CD4-positive, alpha-beta T cell treated with Interleukin-12 subunit alpha and Interleukin-12 subunit beta, for 1 hour (primary cell): Measurements from ENCODE around the gene C17orf100.
"Not testable (repeated sequence)": the region's sequence is repeated elsewhere in the genome, so short reads cannot be mapped to it uniquely, and the experiment has no call there.

Experiments used
- DNase-seq: peaks from one replicate; pipeline ENCODE4 v3.0.0-alpha.2; 2020

C17orf100 gene

DNA sequence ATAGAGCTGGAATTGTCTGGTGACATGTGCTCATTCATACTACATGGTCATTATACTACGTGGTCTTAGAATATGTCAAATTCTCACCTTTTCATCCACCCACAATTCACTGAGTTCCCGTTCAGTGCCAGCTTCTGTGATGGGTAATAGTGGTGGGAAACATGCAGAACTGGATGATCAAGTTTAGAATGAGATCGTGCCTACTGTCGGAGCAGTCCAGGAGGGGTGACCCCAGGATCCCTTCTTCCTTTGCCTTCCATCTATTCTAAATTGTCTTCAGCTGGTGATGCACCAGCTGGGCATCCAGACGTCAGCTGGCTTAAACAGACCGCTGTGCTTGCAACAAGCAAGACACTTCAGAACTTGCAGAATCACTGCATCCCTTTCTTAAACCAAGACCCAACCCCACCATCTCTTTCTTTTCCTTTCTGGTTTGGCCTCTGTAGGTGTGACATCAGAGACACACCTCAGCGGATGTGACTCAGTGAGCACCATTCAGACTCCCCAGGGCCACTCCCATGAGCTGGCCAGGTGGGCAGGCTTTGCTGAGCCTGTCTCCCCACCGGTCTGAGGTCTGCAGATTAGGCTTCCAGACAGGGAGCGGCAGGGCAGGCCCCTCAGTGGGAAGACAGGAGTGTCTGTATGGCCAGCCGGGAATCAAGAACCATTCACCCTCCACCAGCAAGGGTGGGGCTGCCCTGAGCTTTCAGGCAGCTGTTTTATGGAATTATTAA, 18.1 kb downstream of the C17orf100 start:
- DNase-seq = no peak

DNA sequence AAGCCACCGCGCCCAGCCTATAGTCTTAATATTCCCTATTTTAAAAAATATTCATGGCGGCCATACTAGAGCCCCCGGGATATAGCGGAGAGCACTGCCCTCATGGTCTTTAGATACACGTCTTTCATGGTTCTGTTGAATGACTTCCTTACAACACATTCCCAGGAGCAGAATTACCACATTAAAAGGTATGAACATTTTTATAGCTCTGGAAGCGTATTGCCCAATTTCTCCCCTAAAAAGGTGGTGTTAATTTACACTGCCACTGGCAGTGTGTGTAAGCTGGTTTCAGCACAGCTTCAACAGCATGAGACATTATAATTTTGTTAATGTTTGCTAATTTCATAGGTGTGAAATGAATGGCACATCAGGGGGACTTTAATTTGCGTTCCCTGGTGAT, 19.0 kb downstream of the C17orf100 start:
- no peak for DNase-seq

DNA sequence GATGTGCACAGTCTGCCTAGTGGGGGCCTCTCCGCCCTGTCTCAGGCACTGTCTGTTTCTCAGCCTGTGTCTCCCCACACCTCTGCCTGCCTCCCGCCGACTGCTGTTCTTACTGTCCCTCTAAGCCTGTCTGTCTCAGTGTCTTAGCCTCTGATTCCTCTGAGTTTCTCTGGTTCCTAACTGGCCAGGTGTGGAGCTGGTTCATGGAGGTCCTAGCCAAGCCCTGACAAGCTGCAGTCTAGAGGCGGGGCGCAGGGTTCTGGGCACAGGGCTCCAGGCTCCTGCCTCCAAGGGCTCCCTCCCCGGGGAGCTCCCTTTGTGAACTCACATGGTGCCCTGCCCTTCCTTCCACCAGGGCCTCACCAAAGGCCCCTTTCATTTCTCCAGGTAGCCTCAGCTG, 19.4 kb downstream of the C17orf100 start:
- no peak for DNase-seq

DNA sequence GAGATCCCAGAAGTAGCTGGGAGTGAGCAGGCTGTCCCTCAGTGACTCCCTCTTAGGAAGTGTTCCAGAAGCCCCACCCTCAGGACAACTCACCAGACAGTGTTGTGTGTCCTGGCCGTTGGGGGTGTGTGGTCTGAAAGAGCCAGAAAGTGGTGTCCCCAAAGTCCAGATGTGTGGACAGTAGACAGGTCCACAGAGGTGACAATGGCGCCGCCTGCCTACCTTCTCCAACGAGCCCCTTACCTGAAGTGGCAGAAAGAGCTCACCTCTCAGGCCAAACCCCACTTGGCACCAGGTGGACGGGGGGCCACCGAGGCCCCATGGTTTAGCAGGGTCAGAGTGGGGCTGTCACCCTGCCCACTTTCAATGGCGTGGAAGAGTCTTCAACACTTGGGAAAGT, 19.9 kb downstream of the C17orf100 start:
- DNase-seq = no peak

DNA sequence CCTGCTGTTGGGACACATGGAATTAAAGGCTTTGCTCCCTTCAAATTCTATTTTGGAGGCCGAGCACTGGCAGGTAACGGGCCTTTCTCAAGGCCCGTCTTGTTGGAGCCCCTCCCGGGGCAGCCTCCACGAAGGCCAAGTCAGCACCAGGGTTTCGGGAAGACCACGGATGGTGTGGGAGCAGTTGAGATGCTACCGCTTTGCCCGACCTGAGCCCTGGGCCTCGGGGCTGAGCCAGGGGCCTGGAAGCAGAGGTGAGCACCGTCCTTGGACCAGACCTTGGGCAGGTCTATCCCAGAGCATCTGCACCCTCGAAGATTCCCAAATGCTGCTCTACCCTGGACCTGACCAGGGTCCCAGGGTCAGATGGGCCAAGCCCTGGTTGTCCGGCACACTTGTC, 23.0 kb downstream of the C17orf100 start:
- DNase-seq = no peak

DNA sequence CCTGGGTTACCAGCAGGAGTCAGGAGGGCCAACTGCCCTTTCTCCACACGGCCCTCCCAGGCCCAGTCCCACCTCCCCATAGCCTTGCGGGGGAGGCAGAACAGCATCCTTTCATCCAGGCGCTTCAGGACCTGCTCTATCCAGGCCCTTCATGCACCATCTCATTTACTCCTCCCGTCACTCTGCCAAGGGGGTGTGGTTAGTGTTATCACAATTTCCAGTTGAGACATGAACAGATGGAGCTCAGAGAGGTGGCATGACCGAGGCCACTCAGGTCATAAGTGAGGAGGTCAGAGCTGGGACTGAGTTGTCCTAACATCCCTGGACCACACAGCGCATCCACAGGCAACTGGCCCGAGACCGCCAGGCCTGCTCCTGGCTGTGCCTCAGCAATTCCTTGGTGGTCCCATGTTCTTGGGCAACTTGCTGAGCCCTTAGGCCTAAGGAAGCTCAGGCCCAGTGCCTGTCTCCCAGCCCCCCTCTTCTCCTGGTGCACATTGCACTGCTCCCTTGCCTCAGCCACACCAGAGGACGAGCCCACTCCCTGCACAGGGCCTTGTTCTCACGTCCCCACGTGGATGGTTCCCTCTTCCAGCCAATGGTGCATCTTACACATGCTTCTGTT, 23.8 kb downstream of the C17orf100 start:
- no peak for DNase-seq

DNA sequence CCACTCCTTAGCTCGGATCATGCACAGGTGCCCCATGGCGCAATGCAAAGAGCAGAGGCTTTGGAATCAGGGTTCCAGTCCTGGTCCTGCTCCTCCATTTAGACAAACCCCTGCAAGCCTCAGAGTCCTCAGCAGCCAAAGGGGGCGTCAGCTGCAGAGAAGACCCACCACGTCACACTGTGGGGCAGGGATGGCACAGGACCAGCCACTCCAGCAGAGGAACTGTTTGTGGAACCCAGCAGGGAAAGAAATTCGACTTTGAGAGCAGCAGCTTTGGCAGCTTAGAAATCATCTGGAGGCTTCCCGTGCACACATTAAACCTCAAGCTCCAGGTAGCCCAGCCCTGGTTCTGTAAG, 25.2 kb downstream of the C17orf100 start:
- DNase-seq = no peak

DNA sequence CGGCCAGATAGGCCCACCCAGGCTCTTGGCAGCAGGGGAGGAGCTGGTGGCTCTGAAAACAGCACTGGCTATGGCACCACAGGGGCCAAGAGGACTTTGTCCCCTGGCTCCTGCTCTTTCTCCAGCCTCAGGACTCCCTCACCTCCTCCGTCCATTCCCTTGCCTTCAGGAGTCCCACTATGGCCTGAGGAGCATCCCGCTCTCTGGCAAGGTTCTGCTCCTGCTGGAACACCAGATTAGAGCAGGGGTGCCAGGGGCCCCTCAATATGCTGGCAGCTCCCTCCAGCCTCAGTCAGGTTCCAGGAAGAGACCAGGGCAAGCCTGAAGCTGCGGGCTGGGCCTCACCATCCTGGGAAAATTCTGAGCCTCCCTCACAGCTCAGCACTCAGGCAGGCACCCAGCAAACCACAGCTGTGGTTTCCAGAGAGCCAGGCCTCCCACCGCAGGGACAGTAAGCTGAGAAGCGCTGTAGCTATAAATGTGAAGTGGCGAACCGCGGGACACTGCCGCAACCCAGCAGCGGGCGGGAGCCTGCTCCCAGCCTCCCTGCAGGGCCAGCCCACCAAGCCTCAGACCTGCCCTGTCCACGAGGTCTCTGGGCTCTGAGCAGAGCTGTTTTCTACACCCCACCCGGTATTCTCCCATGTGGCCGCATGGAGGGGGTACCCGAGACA, 25.7 kb downstream of the C17orf100 start:
- no peak for DNase-seq

DNA sequence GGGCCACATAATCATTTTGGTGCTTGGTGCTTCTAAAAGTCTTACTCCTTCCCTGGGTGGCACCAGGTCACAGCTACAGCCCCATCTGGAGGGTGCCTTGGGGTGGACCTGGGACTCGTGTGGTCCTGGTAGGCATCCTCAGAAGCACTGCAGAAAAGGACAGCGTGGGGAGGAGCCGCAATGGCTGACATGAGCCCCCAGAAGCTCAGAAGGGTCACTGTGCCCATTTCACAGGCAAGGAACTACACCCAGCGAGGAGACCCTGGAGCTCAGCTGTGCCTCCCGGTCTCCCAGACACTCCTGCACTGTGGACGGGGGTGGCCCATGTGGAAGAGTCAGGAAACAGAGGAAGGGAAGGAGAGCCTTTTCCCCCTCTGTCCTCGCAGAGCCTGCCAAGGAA, 26.4 kb downstream of the C17orf100 start:
- DNase-seq = no peak

DNA sequence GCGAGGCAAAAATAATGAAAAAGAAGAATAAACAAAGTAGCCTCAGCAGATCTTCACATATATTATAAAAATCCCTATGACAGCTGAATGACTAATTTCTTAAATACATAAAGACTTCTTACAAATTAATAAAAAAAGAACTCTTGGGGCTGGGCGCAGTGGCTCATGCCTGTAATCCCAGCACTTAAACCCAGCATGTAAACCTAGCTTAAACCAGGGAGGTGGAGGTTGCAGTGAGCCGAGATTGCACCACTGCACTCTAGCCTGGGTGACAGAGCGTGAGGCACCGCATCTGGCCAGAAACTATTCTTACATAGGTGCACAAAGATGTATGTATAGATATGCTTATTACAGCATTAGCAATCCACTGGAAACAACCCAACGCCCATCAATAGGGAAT, 27.7 kb downstream of the C17orf100 start:
- no peak for DNase-seq

DNA sequence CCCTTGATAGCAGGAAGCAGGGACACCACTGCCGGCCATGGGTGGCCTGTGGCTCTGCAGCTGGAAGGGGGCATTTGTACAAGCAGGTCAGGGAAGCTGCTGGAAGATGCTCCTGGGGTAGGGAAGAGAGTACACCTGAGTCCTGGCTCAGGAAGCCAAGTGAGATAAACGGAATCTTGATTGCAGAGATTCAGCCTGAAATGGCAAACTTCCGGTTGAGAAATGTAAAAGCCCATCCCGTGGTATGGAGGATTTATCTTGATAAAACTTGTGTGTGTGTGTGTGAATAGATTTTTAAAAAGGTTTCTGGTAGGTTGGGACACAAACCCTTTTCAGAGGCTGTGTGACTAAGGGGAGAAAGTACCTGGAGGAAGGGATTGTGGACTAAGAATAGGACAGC, 29.6 kb downstream of the C17orf100 start:
- no peak for DNase-seq

DNA sequence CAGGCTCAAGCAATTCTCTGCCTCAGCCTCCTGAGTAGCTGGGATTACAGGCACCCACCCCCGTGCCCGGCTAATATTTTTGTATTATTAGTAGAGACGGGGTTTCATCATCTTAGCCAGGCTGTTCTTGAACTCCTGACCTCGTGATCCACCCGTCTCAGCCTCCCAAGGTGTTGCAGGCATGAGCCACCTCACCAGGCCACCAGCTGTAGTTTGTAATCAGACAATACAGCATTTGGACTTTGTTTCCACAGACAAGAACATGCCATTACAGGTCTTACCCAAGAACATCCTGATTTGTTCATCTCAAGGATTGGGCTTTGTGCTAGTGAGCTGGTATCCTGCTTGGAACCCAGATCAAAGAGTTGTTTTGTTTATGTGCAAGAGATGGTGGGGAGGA, 30.1 kb downstream of the C17orf100 start:
- DNase-seq = no peak

DNA sequence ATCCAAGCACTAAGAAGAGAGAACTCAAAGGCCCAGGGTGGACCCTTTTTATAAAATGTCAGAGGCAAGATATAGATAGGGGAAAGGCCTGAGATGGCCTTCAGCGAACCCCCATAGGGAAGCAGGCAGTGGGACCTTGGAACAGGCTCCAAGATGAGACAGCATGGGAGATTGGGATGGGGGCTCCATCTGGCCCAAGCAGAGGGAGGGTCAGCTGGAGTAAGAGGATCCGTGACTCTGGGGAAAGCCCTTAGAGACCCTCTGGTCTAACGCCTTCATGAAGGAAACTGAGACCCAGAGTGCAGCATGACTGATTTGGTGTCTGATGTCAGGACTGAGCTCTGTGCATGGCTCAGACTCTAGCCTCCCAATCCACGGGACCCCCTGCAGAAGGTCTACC, 30.8 kb downstream of the C17orf100 start:
- no peak for DNase-seq

DNA sequence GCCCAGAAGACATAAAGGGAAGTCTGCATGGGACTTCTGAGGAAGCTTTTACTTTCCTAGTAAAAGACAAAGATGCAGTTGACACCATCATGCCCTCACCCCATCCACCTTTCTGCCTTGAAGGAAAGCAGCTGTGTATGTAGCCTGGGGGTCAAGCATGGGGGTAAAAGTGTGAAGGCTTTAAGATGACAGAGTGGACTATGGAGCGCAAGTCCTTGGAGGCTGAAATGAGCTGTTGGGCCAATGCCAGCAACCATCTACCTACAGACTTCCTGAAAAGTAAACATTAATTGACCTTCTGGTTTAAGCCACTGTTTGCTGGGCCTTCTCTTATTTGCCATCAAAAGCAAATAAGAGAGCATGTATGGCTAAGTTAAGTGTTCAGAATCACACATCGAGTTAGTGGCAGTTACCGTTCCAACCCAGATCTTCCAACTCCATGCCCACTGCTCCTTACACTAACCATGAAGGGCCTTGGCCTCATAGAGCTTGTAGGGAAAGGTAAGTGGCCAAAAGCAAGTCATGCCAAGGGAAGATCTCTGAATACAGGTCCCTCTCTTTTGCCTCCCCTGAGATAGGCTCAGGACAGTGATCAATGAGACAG, 31.6 kb downstream of the C17orf100 start:
- DNase-seq = no peak

DNA sequence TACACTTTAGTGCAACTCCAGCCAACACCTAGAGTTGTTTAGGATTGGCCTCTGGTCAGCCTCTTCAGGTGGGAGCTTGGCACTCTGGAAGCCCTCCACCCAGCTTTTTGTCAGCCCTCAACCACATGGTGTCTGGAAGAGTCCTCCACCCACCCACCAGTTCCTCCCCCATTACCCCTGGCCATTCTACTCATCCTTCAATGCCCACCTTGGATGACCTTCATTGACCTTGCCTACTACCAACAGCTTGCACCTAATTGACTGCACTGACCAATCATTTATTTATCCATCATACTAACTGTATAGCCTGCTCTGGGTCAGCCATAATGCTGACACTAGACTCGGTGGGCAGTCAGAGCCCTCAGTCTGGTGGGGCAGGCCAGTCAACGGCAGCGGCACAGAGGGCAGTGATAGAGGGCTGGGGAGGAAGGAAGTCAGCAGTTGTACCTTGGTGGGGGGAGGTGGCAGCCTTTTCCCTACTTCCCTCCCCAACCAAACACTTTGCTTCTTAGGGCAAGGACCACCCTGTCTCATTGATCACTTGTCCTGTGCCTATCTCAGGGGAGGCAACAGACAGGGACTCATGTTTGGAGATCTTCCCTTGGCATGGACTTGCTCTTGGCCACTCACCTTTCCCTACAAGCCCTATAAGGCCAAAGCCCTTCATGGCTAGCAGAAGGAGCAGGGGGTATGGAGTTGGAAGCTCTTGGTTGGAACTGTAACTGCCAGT, 32.3 kb downstream of the C17orf100 start:
- DNase-seq = no peak

DNA sequence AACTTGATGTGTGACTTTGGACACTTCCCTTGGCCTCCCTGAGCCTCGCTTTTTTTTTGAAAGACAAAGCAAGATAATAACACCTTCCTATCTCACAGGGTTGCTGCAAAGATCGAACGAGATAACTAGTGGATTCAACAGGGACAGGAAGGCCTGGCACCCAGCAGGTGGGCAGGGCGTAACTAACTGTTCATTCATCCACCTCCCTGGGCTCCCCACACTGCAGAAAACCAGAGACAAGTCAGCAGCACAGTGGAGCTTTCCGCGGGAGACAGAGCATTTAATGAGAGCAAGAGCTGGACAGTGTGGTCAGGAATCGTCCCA, 32.9 kb downstream of the C17orf100 start:
- DNase-seq = no peak

DNA sequence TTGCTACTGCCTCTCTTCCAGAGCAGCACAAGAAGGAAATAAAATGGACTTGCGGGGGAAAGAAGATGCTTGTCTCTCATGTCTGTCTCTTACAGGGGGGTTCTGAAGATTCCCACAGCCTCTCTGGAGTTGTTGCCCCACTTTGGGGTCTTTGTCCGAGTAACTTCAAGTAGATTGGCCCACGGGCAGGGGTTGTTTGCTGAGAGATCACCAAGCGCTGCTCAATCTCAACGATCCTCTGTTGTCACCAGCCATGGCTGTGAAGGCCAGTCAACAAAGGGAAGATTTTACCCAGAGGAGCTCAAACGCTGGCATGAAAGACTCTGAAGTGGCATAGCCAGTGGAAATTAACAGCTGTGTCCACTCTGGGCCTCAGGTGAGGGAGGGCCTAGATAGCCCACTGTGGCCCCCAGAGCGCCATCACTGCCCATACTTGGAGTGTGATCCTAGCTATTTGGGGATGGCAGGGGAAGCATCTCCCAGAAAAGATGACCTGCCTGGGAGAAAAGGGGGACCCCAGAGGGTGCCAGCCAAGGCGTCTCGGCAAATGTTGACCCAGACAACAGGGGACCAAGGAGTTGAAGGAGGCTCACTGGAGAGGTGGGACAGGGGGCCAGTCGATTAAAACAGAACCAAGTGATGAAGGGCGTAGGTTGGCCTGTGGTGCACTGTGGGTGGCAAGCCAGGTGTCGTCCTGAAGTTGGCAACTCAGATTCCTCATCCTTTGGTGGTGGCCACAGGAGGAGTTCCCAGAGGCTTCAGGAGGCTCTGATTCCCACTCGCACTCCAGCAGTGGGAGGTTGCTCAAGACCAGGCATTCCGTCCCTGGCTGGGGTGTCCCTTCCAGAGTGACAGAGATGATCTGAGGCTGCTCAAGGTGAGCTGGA, 33.6 kb downstream of the C17orf100 start:
- no peak for DNase-seq

DNA sequence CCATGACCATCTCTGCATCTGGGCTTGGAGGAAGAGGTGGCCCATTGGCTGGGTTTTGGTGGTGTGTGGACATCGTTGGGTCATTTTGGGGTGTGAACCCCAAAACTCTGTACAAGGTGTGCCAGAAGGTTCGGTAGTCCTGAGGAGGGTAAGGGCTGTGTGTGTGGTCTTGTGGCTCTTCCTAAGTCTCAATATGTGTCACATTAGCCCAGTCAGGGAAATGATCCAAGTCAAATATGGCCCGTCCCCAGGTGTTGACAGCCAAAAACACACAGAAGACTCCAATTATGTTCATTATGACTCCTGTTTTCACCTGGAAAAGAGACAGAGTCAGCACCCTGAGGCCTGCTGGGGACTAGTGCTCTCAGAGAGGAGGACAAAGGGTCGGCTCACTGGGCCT, 34.5 kb downstream of the C17orf100 start:
- DNase-seq = no peak

DNA sequence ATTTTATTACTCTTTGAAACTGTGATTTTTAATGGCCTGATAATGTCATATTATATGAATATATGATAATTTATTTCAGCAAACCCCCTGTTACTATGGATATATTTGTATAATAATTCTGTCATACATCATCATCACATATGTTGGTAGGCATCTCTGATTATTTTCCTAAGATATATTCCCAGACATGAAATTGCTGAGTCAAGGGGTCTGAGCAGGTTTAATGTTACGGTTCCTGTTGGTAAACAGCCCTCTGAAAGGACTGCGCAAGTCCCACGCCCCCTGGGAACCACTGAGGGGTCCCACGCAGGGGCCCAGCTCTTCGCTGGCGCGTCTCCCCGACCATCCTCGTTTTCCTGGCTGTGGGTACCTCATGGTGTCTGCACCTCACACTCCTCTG, 37.4 kb downstream of the C17orf100 start:
- DNase-seq = no peak

DNA sequence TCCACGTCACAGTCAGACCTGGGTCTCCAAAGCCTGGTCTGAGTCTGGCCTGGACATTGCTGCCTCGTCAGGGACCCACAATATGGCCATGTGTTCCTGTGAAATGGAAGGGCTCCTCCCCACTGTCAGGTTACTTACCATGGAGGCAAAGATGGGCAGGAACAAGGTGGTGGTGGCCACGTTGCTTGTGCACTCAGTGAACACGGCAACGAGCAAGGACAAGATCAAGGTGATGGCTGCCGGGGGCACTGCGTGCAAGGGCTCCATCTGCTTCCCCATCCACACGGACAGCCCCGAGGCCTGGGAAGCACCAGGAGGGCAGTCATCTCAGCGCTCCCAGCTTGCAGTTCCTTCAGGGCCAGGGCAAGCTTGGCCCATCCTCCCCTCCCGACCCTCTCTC, 39.1 kb downstream of the C17orf100 start:
- DNase-seq = no peak

DNA sequence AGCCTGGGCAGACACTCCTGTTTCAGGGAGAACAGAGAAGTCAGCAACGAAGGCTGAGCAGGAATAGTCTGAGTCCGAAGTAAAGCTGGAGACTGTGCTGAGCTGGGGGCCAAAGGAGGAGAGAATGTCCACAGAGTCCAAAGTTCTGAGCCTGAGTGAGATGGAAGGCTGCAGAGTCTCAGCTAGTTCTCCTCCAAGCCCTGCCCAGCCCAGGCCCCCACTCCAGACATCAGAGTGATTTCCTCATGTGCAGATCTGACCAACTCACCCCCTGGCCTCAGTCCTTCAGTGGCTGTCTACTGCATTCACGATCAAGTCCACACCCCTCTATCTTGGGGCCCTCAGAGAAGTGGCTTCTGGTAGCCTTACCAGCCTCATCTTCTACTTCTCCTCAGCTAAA, 40.0 kb downstream of the C17orf100 start:
- DNase-seq = no peak

DNA sequence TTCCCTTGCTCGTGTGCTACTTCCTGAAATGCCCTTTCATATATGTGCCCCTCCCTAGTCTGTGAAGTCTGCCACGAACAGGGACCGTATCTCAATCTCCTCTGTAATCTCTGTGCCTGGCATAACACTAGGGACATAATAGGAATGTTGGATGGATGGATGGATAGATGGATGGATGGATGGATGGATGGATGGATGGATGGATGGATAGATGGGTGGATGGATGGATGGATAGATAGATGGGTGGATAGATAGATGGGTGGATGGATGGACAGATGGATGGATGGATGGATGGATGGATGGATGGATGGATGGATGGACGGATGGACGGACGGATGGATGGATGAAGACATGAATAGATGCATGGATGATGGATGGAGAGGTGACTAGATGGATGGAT, 40.4 kb downstream of the C17orf100 start:
- DNase-seq = not testable (repeated sequence)

DNA sequence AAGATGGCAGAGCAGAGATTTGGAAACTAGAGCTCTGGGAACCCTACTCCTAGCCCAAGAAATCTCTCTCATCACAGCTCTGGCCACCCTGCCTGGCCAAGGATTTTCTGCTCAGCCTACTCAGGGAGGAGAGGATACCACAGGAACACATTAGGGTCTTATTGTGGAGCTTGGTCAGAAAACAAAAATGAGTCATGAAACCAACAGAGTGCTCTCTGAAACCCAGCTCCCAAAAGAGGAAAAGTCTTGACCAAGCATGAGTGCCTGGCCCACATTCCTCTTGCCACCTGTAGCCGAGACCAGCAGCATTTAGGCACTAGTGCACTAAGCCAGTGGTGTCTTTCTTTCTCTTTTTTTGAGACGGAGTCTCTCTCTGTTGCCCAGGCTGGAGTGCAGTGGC, 43.5 kb downstream of the C17orf100 start:
- no peak for DNase-seq
